ENCODE results near the gene GCN1. TPM values are rescaled to one million over a fixed set of nuclear protein-coding genes. Genes with fewer than 3 reads are reported as not detected.
"Not testable (repeated sequence)": the region's sequence is repeated elsewhere in the genome, so short reads cannot be mapped to it uniquely, and the experiment has no call there.

The GCN1 gene
- total RNA-seq, 1 donor from 2014 or later, result 165 TPM

DNA sequence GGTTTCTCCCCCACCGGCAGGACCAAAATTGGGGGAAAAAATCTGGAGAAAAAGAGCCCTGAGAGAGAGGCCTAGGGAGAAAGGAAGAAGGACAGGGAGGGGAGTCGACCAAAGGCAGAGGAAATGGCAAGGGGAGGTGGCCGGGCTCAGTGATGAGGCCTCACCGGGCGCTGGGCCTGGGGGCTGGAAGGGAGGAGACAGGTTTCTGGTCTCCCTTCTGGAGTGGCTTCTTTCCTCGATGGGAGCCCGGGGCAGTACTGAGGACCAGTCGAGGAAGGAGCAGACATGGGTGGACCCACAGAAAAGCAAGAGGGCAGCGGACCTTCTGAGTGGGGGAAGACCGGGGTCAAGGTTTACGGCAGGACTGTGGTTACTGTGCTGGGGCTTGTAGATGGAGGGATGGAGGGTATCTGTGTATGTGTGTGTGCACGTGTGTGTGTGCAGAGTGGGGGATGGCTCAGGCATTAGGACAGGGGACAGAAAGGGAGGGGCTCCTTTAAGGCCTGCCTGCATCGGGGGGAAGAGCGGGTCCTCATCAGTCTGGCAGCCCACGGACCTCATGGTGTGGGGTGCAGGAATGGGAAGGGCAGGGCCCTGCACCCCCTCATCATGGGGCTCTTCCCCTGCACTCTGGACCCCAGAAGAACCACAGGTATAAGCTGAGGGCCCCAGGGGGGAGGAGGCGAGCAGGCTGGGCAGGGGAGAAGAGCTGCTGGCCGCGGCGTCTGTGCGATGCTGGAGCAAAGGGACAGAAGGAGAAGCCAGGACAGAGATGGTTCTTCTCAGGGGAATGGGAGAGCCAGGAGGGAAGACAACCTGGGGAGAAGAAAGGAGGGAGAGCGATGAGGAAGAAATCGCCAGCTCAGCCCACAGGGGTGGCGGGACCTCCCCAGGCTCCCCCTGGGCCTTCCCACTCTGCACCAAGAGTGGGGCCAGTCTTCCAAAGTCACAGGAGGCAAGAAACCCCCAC, 21.5 kb upstream of the GCN1 start:
- DNase-seq (ENCODE audit: low spot score), result no peak
- Mint-ChIP-seq H3K9me3 (no peaks in the 10 kb centered on the region), H3K27me3 (ENCODE audit: low read depth) (no peaks in the 10 kb centered on the region), H3K36me3 (ENCODE audit: low read depth) (peaks cover 46% of the 10 kb centered on the region), H3K27ac (no peak overlapping the region), H3K4me3 (ENCODE audit: low read depth) (no peak overlapping the region), H3K4me1 (ENCODE audit: low read depth) (no peaks in the 10 kb centered on the region)
- intact Hi-C loops (cut with micrococcal nuclease), result no loop called here

GRCh38 chr12:120215357-120215735, 20.8 kb upstream of the GCN1 start:
- Mint-ChIP-seq H3K27ac (no peak overlapping the region), H3K27me3 (ENCODE audit: low read depth) (no peaks in the 10 kb centered on the region), H3K4me3 (ENCODE audit: low read depth) (no peak overlapping the region), H3K9me3 (no peaks in the 10 kb centered on the region), H3K4me1 (ENCODE audit: low read depth) (no peaks in the 10 kb centered on the region), H3K36me3 (ENCODE audit: low read depth) (peaks cover 43% of the 10 kb centered on the region)
- intact Hi-C loops (cut with micrococcal nuclease), result no loop called here
- no peak for DNase-seq (ENCODE audit: low spot score)

DNA sequence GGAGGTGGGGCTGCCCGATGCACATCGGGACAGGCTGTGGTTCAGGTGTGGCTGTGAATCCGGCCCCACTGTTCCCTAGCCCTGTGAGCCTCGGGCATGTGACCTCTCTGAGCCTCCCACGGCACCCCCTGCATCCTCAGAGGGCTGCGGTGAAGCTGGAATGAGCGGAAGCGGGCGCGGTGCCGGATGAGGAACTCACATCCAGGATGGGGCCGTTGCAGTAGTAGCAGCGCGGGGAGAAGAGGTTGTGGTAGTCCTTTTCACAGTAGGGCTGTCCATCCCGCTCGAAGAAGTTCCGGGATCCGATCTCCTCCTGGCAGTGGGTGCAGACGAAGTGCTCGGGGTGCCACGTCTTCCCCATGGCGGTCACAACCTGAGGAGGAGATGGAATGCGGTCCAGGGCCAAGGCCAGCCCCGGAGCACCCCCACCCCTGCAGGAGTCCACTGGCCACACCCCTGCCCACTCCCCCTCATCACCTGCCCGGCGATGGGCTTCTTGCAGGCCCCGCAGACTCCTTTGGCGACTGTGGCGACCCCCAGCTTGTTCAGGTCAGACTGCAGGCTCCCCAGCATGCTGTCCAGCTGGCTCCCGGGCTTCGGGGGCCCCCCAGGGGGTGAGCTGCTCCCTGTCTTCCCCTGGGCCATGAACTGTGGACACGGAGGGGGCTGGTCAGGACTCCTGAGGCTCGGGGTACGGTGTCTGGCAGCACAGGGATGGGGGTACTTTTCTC, 20.3 kb upstream of the GCN1 start:
- H3K36me3 Mint-ChIP-seq (ENCODE audit: low read depth), result peaks cover 39% of the 10 kb centered on the region
- no peak for DNase-seq (ENCODE audit: low spot score)
- H3K27me3 Mint-ChIP-seq (ENCODE audit: low read depth), result no peaks in the 10 kb centered on the region
- intact Hi-C loops (cut with micrococcal nuclease), result no loop called here
- H3K9me3 Mint-ChIP-seq, result no peaks in the 10 kb centered on the region
- no peak overlapping the region for H3K4me3 Mint-ChIP-seq (ENCODE audit: low read depth)
- H3K4me1 Mint-ChIP-seq (ENCODE audit: low read depth), result no peaks in the 10 kb centered on the region
- H3K27ac Mint-ChIP-seq, result no peak overlapping the region

DNA sequence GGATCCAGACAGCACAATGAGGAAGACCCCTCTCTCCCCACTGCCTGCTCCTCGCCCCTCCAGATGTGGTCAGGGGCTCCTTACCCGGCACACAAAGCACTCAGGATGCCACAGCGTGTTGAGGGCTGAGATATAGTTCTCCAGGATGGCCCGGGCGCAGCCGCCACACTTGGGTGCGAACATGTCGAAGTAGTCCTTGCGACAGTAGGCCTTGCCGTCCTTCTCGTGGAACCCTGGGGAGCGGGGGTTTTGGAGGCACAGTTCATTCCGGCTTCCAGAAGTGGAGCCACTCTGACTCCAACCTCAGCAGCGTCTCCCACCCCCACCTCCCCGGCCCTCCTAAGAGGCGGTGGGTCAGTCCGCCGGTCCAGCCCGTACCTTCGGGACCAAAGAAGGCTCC, 19.2 kb upstream of the GCN1 start:
- intact Hi-C loops (cut with micrococcal nuclease), result no loop called here
- no peaks in the 10 kb centered on the region for H3K4me1 Mint-ChIP-seq (ENCODE audit: low read depth)
- no peak overlapping the region for H3K4me3 Mint-ChIP-seq (ENCODE audit: low read depth)
- H3K9me3 Mint-ChIP-seq, result no peaks in the 10 kb centered on the region
- H3K27ac Mint-ChIP-seq, result no peak overlapping the region
- no peak for DNase-seq (ENCODE audit: low spot score)
- H3K36me3 Mint-ChIP-seq (ENCODE audit: low read depth), result peaks cover 38% of the 10 kb centered on the region
- H3K27me3 Mint-ChIP-seq (ENCODE audit: low read depth), result no peaks in the 10 kb centered on the region

- H3K9me3 Mint-ChIP-seq; intact Hi-C loops (cut with micrococcal nuclease): not testable (repeated sequence)
Observed at GRCh38 chr12:120213182-120213581, 18.7 kb upstream of the GCN1 start.

GRCh38 chr12:120212301-120212700, 17.8 kb upstream of the GCN1 start:
- Mint-ChIP-seq H3K4me3 (ENCODE audit: low read depth) (no peak overlapping the region), H3K27me3 (ENCODE audit: low read depth) (no peaks in the 10 kb centered on the region), H3K4me1 (ENCODE audit: low read depth) (no peaks in the 10 kb centered on the region), H3K36me3 (ENCODE audit: low read depth) (peaks cover 39% of the 10 kb centered on the region), H3K9me3 (no peaks in the 10 kb centered on the region), H3K27ac (no peak overlapping the region)
- DNase-seq (ENCODE audit: low spot score), result no peak
- intact Hi-C loops (cut with micrococcal nuclease), result no loop called here

More at GRCh38 chr12:120213182-120213581, 18.7 kb upstream of the GCN1 start:
- H3K4me1 Mint-ChIP-seq (ENCODE audit: low read depth); H3K27ac Mint-ChIP-seq; H3K4me3 Mint-ChIP-seq (ENCODE audit: low read depth); H3K27me3 Mint-ChIP-seq (ENCODE audit: low read depth); DNase-seq (ENCODE audit: low spot score): not testable (repeated sequence)
- peaks cover 33% of the 10 kb centered on the region for H3K36me3 Mint-ChIP-seq (ENCODE audit: low read depth)

DNA sequence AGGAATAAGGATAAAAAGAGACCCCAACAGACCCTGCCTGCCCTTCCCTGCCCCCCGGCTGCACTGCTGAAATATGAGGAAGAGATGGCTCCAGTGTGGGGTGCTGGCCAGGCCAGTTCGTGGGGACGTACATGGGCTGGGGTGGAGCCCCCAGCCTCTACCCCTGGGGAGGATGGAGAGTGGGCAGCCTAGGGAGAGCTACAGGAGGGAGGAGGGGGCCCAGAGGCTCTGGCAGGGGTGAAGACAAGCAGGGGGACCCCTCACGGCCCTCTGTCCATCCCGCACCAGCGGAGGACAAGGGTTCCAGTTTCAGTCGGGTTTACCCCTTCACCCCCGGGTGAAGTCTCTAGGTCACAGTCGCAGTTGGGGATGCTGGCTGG, 17.4 kb upstream of the GCN1 start:
- peaks cover 40% of the 10 kb centered on the region for H3K36me3 Mint-ChIP-seq (ENCODE audit: low read depth)
- no peaks in the 10 kb centered on the region for H3K4me1 Mint-ChIP-seq (ENCODE audit: low read depth)
- H3K9me3 Mint-ChIP-seq, result no peaks in the 10 kb centered on the region
- H3K4me3 Mint-ChIP-seq (ENCODE audit: low read depth), result no peak overlapping the region
- intact Hi-C loops (cut with micrococcal nuclease), result no loop called here
- no peak overlapping the region for H3K27ac Mint-ChIP-seq
- DNase-seq (ENCODE audit: low spot score), result no peak
- no peaks in the 10 kb centered on the region for H3K27me3 Mint-ChIP-seq (ENCODE audit: low read depth)

DNA sequence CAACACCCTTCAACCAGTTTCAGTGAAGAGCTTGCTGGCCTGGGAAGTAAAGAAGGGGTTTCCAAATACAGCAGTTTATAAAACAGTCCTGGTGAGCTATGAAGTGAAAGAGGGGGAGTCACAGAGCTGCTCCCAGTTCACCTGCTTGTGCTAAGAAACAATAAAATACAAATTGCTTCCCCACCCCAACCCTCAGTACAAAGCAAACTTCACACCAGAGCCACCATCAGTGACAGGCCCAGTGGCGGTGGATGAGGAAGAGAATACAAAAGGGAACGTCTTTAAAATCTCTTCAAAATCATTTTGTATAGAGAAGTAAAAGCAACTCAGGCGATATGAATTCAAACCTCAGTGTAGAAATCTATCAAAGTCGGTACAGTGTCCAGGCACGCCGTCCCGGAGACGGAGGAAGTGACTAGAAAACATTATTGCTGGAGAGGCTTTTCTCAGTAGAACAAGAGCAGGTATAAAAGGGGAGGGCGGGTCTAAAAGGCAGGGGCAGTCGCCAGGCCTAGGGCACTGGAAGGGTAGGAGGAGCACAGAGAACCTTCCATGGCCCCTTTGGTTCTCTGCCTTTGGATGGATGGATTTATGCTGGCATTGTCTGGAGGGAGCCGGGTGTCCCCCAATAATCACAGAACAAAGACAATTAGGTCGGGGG, 16.9 kb upstream of the GCN1 start:
- Mint-ChIP-seq H3K27me3 (ENCODE audit: low read depth) (no peaks in the 10 kb centered on the region), H3K9me3 (no peaks in the 10 kb centered on the region), H3K4me1 (ENCODE audit: low read depth) (no peaks in the 10 kb centered on the region), H3K27ac (no peak overlapping the region), H3K4me3 (ENCODE audit: low read depth) (no peak overlapping the region), H3K36me3 (ENCODE audit: low read depth) (peaks cover 43% of the 10 kb centered on the region)
- DNase-seq (ENCODE audit: low spot score), result no peak
- intact Hi-C loops (cut with micrococcal nuclease), result no loop called here

DNA sequence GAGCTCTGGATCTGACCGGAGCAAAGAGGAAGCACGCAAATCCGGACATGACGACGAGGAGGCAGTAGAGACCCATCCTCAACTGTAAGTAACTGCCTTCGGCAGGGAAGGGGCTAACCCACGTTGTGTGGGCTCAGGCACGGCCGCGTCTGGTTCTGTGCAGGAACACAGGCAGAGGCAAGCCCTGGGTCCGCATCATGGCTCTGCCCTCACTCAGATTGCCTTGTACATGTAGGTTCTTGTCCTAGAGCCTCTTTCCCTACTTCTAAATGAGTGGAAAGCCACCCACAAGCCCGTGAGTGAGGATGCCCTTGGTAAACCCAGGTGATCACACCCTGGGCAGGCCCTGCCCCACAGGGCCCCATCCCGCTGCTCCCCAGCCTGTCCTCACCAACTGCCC, 15.3 kb upstream of the GCN1 start:
- H3K27ac Mint-ChIP-seq, result no peak overlapping the region
- H3K9me3 Mint-ChIP-seq, result no peaks in the 10 kb centered on the region
- H3K4me3 Mint-ChIP-seq (ENCODE audit: low read depth), result no peak overlapping the region
- intact Hi-C loops (cut with micrococcal nuclease), result no loop called here
- H3K36me3 Mint-ChIP-seq (ENCODE audit: low read depth), result peaks cover 34% of the 10 kb centered on the region
- H3K27me3 Mint-ChIP-seq (ENCODE audit: low read depth), result no peaks in the 10 kb centered on the region
- H3K4me1 Mint-ChIP-seq (ENCODE audit: low read depth), result no peaks in the 10 kb centered on the region
- DNase-seq (ENCODE audit: low spot score), result no peak

DNA sequence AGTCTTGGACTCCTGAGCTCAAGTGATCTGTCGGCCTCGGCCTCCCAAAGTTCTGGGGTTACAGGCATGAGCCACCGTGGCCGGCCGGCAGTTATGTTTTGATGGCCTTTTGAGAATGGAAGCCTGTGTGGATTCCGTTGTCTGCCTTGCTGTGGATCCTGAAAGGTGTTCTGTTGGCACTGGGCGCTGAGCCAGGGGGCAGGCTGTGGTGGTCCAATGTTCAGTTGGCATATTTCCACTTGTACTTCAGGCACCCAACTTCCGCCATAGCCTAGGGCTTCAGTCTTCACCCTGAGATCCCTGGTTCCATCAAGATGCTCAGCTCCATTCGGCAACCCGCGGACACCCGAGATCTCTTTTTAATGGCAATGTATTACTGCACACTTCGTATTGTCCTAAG, 12.7 kb upstream of the GCN1 start:
- intact Hi-C loops (cut with micrococcal nuclease), result no loop called here
- no peak overlapping the region for H3K4me3 Mint-ChIP-seq (ENCODE audit: low read depth)
- H3K4me1 Mint-ChIP-seq (ENCODE audit: low read depth), result peaks cover 5% of the 10 kb centered on the region
- H3K36me3 Mint-ChIP-seq (ENCODE audit: low read depth), result peaks cover 25% of the 10 kb centered on the region
- H3K27ac Mint-ChIP-seq, result no peak overlapping the region
- no peak for DNase-seq (ENCODE audit: low spot score)
- H3K27me3 Mint-ChIP-seq (ENCODE audit: low read depth), result no peaks in the 10 kb centered on the region
- H3K9me3 Mint-ChIP-seq, result no peaks in the 10 kb centered on the region

- DNase-seq (ENCODE audit: low spot score); H3K27ac Mint-ChIP-seq; H3K9me3 Mint-ChIP-seq; H3K27me3 Mint-ChIP-seq (ENCODE audit: low read depth); intact Hi-C loops (cut with micrococcal nuclease); H3K4me3 Mint-ChIP-seq (ENCODE audit: low read depth); H3K4me1 Mint-ChIP-seq (ENCODE audit: low read depth): not testable (repeated sequence)
- H3K36me3 Mint-ChIP-seq (ENCODE audit: low read depth), result peaks cover 22% of the 10 kb centered on the region
Observed at GRCh38 chr12:120206781-120207180, 12.3 kb upstream of the GCN1 start.

DNA sequence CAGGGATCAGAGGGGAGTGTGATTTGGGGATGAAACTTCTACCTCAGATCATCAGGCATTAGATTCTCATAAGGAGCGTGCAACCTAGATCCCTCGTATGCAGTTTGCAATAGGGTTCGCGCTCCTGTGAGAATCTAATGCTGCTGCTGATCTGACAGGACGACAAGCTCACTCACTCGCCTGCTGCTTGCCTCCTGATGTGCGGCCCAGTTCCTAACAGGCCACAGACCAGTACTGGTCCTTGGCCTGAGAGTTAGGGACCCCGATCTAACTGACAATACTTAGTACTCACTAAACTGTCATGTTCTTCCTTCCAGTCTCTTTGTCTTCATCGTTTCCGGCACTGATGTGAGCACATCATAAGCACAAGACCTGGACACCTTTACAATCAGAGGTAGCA, 11.7 kb upstream of the GCN1 start:
- Mint-ChIP-seq H3K4me3 (ENCODE audit: low read depth) (no peak overlapping the region), H3K9me3 (no peaks in the 10 kb centered on the region), H3K27me3 (ENCODE audit: low read depth) (no peaks in the 10 kb centered on the region), H3K27ac (no peak overlapping the region), H3K36me3 (ENCODE audit: low read depth) (peaks cover 17% of the 10 kb centered on the region), H3K4me1 (ENCODE audit: low read depth) (peaks cover 7% of the 10 kb centered on the region)
- intact Hi-C loops (cut with micrococcal nuclease), result no loop called here
- DNase-seq (ENCODE audit: low spot score), result no peak

DNA sequence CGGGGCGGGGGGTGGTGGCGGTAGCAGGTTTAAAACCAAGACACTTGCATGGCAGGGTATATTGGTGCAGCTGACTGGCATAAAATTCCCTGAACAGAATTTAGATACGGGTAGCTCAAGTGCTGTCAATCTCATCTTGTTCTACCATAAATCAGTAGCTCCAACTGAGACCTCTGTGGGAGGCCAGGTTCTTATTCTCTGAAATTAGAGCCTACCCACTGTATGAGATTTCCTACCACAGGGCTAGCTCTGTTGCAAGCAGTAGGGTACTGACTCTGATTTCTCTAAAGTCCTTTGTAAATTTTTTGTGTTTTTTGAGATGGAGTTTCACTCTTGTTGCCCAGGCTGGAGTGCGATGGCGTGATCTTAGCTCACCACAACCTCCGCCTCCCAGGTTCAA, 9.7 kb upstream of the GCN1 start:
- Mint-ChIP-seq H3K4me1 (ENCODE audit: low read depth) (peaks cover 10% of the 10 kb centered on the region), H3K27ac (no peak overlapping the region)

More for the DNA sequence above, 9.7 kb upstream of the GCN1 start:
- intact Hi-C loops (cut with micrococcal nuclease), result no loop called here
- no peaks in the 10 kb centered on the region for H3K27me3 Mint-ChIP-seq (ENCODE audit: low read depth)
- no peak for DNase-seq (ENCODE audit: low spot score)
- H3K4me3 Mint-ChIP-seq (ENCODE audit: low read depth), result no peak overlapping the region
- no peaks in the 10 kb centered on the region for H3K9me3 Mint-ChIP-seq
- H3K36me3 Mint-ChIP-seq (ENCODE audit: low read depth), result peaks cover 33% of the 10 kb centered on the region
